ENCODE results near the gene U2AF1L4.

DNA sequence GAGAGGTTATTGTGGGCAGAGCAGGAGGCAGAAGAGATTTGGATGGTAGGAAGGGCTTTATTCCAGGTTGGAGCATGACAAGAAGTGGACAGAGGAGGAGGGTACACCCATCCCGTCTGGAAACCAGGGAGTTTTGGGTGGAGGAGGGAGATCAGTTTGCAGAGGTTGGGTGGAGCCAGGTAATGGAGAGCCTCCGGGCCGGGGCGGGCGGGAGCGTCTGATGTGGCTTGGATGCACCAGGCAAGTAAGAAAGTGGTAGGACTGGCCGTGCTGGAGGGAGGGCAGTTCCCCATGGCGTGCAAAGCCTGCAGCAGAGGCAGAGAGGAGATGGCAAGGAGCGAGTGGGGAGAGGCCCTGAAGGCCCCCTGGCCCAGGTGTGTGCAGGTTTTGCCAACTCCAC is 13.9 kb downstream of the U2AF1L4 start:
- TF ChIP-seq, protein P1, sequence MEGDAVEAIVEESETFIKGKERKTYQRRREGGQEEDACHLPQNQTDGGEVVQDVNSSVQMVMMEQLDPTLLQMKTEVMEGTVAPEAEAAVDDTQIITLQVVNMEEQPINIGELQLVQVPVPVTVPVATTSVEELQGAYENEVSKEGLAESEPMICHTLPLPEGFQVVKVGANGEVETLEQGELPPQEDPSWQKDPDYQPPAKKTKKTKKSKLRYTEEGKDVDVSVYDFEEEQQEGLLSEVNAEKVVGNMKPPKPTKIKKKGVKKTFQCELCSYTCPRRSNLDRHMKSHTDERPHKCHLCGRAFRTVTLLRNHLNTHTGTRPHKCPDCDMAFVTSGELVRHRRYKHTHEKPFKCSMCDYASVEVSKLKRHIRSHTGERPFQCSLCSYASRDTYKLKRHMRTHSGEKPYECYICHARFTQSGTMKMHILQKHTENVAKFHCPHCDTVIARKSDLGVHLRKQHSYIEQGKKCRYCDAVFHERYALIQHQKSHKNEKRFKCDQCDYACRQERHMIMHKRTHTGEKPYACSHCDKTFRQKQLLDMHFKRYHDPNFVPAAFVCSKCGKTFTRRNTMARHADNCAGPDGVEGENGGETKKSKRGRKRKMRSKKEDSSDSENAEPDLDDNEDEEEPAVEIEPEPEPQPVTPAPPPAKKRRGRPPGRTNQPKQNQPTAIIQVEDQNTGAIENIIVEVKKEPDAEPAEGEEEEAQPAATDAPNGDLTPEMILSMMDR (IDR thresholded peaks at IDR 0.05; ENCODE audit: extremely low read depth in 1 of 2, insufficient read depth in 1 of 2, low read depth in 1 of 2, low read length in 2 of 2) = no peak
- TF ChIP-seq, protein P2, sequence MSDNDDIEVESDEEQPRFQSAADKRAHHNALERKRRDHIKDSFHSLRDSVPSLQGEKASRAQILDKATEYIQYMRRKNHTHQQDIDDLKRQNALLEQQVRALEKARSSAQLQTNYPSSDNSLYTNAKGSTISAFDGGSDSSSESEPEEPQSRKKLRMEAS (IDR thresholded peaks at IDR 0.05; ENCODE audit: insufficient read depth, insufficient read length) = no peak
- TF ChIP-seq EZH2 (IDR thresholded peaks at IDR 0.05; ENCODE audit: borderline replicate concordance, low read depth, low read length, severe bottlenecking) (no peak), POLR2AphosphoS5 (IDR thresholded peaks at IDR 0.05; ENCODE audit: insufficient read depth, low read depth, low read length) (no peak)
